NCI-H774 (cell line): Measurements from ENCODE around the gene MAP3K14.

Experiments used
- DNase-seq: peaks from one replicate; lab custom pipeline; 2025; lab: John Stamatoyannopoulos, UW

The MAP3K14 gene

DNA sequence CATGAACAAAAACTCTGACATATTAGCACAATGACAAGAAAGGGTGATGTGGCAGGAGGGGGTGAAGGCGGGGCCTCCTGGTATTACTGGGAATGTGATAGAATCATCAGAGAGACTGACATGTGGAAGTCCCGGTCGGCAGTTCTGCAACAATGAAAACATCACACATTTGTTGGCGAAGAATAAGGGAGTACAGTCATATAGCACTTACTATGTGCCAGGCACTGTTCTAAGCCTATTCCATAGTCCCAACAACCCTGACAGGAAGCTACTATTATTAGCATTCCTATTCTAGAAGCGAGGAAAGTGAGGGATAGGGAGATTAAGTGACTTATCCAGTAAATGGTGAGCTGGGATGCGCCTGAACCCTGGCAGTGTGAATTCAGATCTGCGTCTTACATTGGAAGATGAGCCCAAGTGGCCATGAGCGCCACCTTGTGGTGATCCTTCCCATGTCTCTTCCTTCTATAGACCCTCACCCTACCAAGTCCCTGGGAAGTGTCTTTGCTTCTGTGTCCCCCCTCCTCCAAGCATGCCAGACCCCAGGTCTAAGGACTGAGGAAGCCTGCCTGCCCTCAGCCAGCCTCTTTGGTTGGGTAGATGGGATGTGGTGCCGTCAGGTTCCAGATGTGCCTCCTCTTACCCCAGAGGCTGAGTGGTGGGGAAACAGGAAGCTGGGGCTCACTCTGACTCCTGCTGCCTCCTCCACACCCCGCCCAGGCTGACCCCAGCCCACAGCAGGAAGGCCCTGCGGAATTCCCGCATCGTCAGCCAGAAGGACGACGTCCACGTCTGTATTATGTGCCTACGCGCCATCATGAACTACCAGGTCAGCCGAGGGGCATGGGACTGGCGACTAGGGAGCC, 81.2 kb downstream of the MAP3K14 start:
- DNase-seq: peak; percentile 31

DNA sequence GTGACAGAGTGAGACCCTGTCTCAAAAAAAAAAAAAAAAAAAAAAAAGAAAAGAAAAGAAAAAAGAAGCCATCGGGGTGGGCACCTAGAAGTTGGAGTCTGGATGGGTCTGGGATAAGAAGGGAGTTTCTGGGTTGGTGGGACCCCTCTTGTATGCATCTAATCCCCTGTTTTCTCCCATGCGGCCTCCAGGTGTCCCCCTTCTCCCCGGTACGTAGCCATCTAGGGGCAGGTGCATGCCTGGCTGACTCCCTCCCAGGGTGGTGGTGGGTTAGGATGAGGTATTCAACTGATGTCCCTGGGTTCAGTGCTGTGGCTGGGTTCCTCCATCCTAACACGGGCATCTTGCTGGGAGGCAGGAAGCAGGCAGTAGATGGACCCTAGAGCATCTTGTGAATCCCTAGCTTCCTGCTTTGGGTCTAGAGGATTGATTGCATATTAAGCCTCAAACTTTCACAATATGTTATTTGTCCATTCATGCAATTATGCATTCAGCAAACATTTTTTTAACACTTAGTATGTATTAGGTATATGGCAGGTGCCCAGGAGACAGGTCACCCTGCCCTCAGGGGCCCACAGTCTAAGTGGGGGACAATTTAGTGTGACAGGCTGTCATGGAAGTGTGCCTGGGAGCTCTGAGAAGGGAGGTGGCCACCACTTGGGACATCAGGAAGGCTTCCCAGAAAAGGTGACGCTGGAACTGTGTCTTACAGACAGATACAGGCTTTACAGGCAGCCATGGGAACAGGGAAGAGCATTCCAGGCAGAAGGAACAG, 82.0 kb downstream of the MAP3K14 start:
- no peak for DNase-seq

DNA sequence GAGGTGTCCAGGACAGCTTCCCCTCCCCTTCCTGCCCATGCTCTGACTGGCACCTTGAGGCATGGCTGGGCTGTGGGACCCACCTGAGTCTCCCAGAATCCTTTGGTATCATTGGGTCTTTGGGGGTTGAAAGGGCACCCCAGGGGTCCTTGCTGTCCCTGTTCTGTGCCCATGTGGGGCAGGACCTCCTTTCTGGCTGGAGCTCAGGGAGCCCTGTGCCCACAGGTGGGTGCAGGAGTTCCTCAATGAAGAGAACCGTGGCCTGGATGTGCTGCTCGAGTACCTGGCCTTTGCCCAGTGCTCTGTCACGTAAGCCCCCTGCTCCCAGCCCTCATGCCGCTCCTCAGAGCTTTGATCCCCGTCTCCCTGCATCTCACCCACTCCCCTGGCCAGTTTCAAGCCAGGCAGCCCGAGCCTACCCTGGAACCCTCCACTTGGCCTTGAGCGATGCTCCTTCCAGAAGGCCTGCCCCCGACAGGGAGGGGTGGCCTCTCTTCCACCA, 83.3 kb downstream of the MAP3K14 start:
- DNase-seq: no peak

DNA sequence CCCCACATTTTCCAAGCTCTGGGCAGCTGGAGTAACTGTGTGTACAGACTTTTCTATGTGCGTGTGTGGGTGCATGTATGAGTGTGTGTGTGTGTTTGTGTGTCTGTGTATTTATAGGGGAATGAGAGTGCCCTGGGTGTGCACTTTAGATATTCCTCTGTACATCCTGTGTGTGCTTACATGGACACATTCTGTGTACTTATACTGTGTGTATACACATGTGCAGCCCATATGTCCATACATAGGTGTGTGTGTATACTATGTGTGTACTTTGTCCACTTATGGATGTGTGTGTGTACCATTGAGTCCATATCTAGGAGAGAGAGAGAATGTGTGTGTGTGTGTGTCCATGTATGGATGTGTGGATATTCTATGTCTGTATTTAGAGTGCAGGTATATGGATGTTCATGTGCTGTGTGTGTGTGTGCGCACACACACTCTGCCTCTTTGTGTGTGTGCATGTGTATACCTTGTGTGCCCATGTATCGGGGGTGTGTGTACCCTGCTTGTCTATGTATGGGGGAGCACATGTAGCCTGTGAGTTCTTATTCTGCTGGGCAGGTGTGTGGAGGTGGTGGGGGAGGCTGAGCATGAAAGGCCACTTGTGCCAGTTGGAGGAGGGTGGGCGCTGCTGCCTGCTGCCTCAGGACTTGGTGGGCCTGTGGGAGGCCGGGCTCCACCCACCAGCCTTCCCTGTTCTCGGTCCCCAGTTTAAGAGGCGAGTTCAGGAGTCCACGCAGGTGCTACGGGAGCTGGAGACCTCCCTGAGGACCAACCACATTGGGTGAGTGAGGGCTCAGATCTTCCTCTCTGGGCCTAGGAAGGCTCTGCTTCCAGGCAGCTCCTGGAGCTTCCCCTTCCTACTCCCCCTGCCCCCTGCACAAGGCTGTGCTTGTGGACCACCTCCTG, 84.1 kb downstream of the MAP3K14 start:
- no peak for DNase-seq

DNA sequence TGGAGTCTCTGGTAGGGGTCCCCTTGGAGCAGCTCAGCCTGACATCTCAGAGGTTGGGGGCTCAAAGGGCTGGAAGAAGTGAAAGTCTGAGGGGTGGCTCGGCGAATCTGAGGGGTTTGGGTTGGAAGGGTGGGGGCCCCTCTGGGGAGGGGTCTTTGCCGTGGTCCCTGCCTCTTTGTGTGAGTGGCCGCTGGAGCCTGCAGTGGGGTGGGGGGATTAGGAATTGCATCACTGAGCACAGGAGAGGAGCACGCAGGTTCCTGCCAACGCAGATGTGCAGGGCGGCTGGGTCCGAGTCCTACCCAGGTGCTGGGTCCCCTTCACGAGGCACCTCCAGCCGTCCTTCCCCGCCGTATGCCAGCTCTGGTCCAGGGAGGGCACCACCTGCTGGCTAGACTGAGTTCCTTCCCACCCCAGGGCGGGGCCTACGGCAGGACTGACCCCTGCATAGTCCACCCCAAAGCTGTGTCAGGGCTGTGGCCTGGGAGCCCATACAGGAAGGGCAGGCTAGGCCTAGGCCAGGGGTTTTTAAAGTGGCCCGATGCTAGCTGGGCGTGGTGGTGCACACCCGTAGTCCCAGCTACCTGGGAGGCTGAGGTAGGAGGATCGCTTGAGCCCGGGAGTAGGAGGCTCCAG, 85.2 kb downstream of the MAP3K14 start:
- peak; percentile 25 for DNase-seq

DNA sequence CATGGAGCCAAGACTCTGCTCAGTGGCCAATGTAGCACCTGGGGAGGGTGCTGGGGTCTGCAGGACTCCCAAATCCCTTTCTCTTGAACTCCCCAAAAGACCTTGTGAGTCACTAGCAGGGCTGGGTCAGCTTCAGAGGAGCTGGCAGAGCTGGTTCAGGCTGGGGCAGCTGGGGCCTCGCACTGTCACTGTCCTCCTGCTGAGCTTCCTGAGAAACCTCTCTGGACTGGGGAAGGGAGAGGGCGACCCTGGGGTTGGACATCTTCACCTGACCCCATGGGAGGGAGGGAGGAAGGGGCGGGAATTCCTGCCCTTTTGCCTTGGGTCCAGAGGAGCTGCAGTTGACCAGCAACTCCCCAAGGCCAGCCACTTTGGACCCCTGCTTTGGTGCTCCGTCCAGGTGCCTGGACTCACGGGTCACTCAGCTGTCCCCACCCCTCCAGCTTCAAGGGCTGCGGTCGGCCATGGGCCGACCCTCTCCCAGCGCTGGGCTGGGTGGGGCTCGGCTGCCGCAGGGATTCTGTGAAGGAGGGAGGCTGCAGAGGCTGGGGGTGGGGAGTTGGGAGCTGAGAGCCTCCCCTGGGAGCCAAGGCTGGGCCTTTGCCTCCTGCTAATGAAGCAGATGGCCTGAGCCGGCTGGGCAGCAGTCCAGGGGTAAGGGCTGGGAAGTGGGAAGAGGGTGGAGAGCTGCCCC, 85.9 kb downstream of the MAP3K14 start:
- no peak for DNase-seq

DNA sequence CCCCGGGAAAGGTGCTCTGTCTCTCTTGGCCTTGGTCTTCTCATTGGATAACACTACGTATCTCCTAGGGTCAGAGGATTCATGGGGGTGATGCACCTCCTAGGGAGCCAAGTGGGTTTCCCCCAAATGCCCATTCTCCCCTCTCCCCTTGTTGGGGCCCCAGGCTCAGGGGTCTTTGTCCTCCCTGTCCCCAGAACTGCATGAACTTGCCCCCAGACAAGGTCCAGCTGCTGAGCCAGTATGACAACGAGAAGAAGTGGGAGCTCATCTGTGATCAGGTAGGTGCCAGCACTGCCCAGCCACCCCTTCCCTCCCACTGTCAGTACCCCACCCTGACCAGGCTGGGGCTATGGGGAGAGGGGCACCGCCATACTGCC, 86.4 kb downstream of the MAP3K14 start:
- DNase-seq: no peak

DNA sequence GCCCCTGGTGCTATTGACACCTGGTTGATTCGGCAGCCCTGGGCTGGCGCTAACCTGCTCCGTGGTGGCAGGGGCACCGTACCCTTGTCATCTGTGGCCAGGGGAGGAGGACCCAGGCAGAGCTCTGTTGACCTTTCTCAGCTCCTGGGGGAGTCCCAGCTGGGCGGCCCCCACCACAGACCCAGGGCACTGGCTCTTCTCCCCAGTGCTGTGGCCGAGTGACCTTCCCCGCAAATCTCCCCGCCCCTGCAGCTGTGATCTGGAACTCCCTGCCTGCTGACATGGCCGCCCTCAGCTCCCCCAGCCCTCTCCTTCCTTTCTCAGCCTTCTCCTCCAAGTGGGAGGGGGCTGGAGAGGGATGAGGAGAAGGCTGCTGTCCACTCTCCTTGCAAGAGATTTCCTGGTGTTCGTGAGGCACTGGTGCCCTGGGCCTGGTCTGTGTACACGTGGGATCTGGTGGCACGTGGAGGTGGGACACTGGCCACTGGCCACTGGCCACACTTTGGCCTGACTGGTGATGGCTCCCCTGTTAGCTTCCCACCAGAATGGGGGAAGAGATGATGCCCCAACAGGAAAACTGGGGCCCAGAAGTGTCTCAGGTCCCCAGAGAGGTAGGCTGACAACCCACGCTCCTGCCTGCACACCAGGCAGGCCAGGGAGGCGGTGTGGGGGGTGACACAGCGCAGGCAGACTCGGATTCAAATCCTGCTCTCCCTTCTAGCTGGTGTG, 87.0 kb downstream of the MAP3K14 start:
- DNase-seq: no peak

DNA sequence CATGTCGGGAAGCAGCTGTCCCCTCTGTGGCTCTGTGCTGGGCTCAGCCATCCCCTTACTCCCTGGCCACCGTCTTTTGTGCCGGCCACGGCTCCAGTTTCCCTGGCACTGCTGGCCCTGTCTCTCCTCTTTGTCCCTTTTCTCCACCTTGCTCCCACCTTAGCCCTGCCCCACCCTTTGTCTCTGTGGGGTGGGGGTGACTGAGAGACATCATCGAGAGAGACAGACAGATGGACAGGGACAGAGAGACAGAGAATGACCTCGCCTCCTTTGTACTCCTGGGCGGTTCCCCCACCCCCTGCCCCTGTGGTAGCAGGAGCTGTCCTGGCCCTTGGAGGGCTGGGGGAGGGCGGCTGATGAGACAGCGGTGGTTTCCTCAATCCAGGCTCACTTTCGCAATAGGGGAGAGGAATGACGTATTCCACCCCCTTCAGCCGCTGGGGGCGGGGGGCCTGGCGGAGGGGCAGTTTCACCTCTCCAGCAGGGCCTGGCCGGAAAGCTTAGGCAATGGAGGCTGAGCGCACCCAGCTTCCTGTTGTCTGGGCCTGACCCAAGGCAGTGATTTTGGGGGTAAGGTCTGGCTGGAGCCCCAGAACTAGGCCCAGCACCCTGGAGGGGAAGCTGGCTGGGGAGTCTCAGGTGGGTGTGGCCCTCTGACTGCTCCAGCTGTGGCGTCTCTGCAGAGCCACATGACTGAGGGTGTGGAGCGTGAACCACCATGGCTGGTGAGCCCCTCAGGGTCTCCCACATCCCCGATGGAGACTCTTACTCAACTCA, 87.9 kb downstream of the MAP3K14 start:
- DNase-seq: no peak

DNA sequence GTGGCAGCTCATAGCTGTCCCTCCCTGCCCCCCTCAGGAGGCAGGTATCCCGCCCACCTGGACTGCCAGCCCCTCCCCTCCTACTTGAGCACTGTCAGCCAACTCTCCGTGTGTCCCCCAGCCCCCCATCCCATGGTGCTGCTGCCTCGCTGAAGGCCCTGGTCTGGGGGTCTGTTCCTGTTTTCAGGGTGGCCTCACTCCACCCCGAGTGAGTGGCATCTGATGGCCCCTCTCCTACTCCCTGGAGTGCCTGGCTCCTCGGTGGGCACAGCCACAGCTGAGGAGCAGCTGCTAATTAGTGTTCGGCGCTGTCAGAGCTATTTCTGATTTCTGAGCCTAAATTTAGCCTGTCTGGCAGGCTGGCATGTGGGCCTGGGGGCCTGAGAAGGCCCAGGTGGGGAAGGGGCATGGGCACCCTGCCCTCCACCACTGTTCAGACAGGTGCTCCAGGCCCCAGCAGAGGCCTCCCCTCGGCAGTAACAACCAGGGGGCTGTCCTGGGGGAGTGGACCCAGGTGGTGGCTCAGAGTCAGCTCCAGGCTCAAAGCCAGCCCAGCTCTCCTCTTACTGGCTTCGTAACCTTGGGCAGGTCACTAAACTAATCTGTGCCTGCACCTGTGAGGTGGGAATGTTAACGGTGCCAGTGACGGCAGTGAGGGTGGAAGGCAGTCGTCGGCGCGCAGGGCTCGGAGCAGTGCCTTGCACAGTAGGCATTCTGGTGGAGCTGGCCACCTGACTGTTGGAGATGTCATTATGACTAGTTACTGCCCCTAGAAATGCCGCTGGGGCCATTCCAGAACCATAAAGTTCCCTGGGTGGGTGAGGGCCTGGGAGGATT, 88.7 kb downstream of the MAP3K14 start:
- no peak for DNase-seq

DNA sequence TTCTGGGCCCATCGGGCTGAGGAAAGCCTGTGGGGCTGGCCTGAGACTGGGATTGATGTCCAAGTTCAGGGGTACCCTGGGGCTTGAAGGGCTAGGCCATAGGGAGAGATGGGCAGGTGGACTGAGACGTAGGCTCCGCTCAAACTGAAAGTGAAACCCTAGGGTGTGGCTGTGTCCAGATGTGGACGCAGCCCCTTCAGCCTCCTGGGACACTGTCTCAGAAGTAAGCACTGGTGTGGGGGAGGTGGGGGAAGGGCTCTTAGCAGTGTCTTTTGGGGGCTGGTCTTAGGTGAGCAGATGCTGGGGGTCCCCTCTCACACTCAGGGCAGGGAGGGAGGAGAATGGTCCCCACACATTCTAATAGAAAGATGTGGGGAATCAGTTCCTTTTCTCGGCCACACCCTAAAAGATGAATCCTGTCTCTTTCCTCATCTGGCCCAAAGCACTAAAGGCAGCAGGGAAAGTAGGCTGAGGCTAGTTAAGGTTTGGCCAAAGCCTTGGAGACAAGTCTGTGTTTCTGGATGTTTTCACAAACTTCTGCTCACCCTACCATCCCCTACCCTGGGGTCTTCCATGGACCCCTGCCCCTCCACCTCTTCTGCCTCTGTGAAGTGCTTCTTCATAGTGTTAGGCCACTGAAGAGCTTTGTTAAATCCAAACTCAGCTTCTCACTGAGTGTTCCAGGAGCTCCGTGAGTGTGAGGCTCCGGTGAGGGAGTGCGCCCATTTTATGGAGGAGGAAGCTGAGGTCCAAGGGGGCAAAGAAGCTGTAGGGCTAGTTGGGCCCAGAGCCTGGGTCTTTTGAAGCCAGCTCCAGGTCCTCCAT, 89.5 kb downstream of the MAP3K14 start:
- DNase-seq: no peak

DNA sequence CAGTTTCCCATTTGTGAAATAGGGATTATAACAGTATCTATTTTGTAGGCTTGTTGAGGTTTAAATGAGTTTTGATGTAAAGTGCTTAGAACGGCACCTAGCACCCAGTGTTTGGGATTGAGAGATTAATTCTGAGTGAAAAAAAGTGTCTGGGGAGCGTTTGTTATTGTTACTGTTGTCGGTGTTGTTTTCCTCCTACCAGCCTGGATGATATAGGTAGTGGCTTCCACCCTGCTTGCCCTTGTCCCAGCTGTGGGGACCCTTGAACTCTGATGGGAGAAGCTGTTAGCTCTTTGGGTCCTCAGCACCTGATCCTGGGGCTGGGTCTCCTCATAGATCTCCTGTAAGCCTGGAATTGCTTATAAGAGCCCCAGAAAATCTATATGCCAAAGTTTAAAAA, 90.2 kb downstream of the MAP3K14 start:
- no peak for DNase-seq

DNA sequence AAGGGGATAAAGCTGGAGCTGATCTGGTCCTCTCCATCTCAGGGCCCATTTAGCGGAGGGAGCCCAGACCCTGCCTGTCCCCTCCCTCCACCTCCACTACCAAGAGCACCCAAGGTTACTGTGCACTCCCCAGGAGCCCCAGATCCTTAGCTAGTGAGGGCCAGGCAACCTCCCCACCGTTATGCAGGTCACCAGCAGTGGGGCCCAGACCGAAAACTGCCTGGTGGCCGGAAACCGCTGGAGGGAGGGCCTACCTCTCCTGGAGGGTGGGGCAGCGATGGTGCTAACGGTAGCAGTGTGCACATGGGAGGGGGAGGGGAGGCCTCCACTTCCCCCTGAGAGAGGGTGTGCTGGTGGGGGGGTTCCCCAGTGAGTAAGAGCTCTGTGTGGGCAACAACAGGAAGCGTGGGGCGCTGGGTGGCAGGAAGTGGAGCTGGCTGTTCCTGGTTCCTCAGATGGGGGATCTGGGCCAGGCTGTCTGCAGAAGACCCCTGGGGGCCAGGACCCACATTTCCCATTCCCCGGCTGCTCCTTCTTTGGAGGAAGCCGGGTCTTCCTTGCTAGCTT, 90.8 kb downstream of the MAP3K14 start:
- DNase-seq: no peak

DNA sequence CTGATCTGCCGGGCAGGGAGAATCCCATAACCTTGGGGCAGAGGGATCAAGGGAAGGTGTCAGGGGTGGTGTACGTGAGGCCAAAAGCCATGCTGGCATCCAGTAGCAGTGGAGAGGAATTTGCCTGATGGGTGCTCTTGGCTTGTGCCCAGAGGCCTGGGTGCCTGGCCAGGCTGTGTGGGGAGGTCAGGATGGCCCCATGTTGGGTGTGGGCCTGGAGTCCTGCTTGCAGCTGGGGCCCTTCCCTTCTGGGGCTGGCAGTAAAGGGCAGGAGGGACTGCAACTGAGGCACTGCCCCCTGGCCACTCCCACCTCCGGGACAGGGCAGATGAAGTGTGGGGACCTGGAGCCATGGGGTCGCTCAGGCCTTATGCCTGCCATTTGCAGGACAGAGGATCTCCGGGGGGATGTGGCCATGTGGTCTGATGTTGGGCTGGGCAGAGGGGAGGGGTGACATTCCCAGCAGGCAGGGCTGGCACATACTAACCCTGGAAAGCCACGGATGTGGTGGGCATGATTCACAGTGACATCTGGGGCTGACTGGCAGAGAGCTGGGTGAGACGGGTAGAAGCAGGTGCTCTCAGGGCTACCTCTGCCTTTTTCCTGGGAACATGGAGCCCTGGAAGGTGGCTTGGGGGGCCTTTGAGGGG, 91.6 kb downstream of the MAP3K14 start:
- DNase-seq: no peak

DNA sequence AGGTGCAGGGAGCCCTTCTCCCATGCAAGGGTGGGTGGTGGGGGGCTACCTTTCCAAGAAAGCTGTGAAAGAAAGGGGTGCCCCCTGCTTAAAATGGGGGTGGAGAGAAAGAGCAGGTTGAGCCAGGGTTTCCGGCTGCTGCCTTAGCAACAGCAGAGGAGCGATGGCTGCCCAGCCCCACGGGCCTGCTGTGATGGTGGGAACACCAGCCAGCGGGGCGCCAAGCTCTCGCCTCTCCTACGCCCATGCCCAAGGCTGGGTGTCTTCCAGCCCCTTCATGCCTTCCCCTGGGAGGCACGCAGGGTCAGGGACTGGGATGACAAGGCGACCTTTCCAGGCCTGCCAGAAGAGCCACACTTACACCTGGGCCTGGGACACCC, 92.2 kb downstream of the MAP3K14 start:
- no peak for DNase-seq

DNA sequence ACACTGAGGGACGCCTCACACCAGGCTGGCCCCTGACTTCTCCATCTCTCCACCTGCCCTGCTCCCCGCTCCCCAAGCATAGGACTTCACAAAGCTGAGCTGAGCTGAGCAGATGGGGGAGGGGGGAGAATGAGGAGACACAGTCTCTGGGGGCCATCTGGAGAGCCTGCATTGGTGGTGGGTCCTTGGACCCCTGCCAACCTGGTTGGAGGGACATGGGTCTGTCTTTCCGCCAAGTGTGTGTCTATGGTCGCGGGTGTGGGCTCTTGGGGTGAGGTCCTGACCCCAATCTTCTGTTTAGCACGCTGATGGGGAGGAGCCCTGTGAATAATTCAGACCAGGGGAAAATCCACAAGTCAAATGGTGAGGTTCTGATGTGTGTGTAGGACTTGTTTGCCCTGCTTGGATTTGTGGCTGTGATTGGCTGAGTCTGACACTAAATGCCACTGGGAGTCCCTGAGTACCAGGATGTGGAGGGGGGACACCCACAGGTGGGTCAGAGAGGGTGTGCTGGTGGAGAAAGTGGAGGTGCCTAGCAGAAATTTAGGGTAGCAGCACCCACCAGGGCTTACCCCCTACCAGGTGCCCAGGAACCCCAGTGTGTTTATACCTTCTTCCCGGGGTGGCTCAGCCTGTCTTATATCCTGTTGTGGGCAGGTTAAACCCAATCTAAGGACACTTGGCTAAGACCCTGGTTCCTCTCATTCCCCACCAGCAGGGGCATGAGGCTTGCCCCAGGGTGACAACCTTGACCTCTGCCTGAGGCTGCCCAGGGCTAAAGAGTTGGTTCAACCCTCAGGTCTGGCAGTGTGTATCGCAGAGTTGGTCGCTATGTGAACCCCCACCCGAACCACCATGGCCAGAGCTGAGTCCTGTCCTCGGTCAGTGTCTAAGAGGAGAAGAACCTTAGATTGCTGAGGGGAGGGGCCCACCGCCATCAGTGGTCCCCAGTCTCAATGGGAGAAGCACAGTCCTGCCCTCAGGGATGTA, 93.0 kb downstream of the MAP3K14 start:
- DNase-seq: no peak
